Endothelial cell of umbilical vein (primary cell): ENCODE measurements around the gene VSTM2B. TPM values are rescaled to one million over a fixed set of nuclear protein-coding genes. Genes with fewer than 3 reads are reported as not detected.

Experiments used
- BruUV-seq: library from RNA; stranded (reverse); fragments of 400-500 nt; replicated peaks from 2 replicates; lab custom pipeline; 2021; lab: Mats Ljungman, UMichigan
- CTCF ChIA-PET: fragments of 300-600, 350-600 bp; sonication (Branson Sonifier 250); formaldehyde crosslinking; loops from one replicate; lab custom pipeline; 2021; ENCODE audit warnings: antibody characterized with exemption, inconsistent platforms; lab: Charles Lee
- POLR2A ChIA-PET: fragments of 300-600, 350-600 bp; sonication (Branson Sonifier 250); formaldehyde crosslinking; loops from one replicate; lab custom pipeline; 2021; ENCODE audit warnings: antibody characterized with exemption, inconsistent platforms; lab: Charles Lee
- DNase-seq: peaks from one replicate; pipeline ENCODE4 v3.0.0-alpha.2; 2011; ENCODE audit warnings: low read depth, low spot score
- FAIRE-seq: peaks from 2 replicates; lab custom pipeline; 2011; peaks lifted over from hg19 to GRCh38; lab: Jason Lieb, UNC
- H2AFZ ChIP-seq: 2 replicates; pipeline ENCODE4 v1.6.0; 2012; ENCODE audit warnings: low read depth, low read length, control low read depth, inconsistent platforms
- H3K27ac ChIP-seq: 2 replicates; pipeline ENCODE4 v1.5.1; 2011; ENCODE audit warnings: low read depth, mild to moderate bottlenecking, control low read depth, low read length, moderate library complexity; ENCODE audit not compliant: insufficient read depth
- H3K27me3 ChIP-seq, 2 experiments: 2 replicates each; pipeline versions ENCODE4 v1.6.0 to v1.6.1; 2011; ENCODE audit warnings: low read length in 2 of 2, mixed read lengths in 1 of 2; ENCODE audit not compliant: control insufficient read depth in 2 of 2, insufficient read depth in 2 of 2
- H3K36me3 ChIP-seq, 2 experiments: 2 replicates in 1 of 2; 3 replicates in 1 of 2; pipeline ENCODE4 v1.5.1; 2011; ENCODE audit warnings: low read length in 2 of 2, mild to moderate bottlenecking in 1 of 2, moderate library complexity in 1 of 2; ENCODE audit not compliant: control insufficient read depth in 2 of 2, insufficient read depth in 2 of 2; ENCODE audit errors: extremely low read depth in 1 of 2
- H3K4me1 ChIP-seq: 3 replicates; pipeline ENCODE4 v1.5.1; 2011; ENCODE audit warnings: mild to moderate bottlenecking, low read length; ENCODE audit not compliant: control insufficient read depth, insufficient read depth; ENCODE audit errors: extremely low read depth
- H3K4me2 ChIP-seq: 2 replicates; pipeline ENCODE4 v1.6.1; 2011; ENCODE audit warnings: low read length, control low read depth, mixed read lengths; ENCODE audit not compliant: insufficient read depth
- H3K4me3 ChIP-seq, 3 experiments: fragments of 200-600 bp in 1 of 3; sonication (generic), shearing (Covaris generic) in 1 of 3; replicated peaks in 1 of 3; 2 replicates each; pipeline ENCODE4 v1.5.1; 2011 to 2016; ENCODE audit warnings: control low read depth in 3 of 3, low read length in 3 of 3, mild to moderate bottlenecking in 2 of 3, inconsistent platforms in 1 of 3, low read depth in 1 of 3, moderate library complexity in 1 of 3; ENCODE audit not compliant: insufficient read depth in 1 of 3
- H3K79me2 ChIP-seq: 2 replicates; pipeline ENCODE4 v1.6.0; 2012; ENCODE audit warnings: low read length, inconsistent platforms; ENCODE audit not compliant: control insufficient read depth, insufficient read depth
- H3K9ac ChIP-seq: replicated peaks from 2 replicates; pipeline ENCODE3; 2011; ENCODE audit warnings: low read length, control low read depth; ENCODE audit not compliant: insufficient read depth; ENCODE audit errors: extremely low read depth
- H3K9me1 ChIP-seq: replicated peaks from 3 replicates; pipeline ENCODE4 v1.6.0; 2011; ENCODE audit warnings: mild to moderate bottlenecking, low read length; ENCODE audit not compliant: control insufficient read depth, insufficient read depth; ENCODE audit errors: extremely low read depth
- H3K9me3 ChIP-seq: replicated peaks from 2 replicates; pipeline ENCODE4 v1.5.1; 2012; ENCODE audit warnings: low read length, inconsistent platforms; ENCODE audit not compliant: control insufficient read depth, insufficient read depth
- H4K20me1 ChIP-seq: replicated peaks from 2 replicates; pipeline ENCODE3; 2011; ENCODE audit warnings: mild to moderate bottlenecking, low read length; ENCODE audit not compliant: control insufficient read depth, insufficient read depth; ENCODE audit errors: extremely low read depth
- CTCF ChIP-seq, 2 donors: IDR thresholded peaks; 1 replicate in 1 of 2; 2 replicates in 1 of 2; pipeline ENCODE4 v1.5.1; 2011; ENCODE audit warnings: low read length in 2 of 2, mild to moderate bottlenecking in 2 of 2, moderate library complexity in 2 of 2, control low read depth in 1 of 2, inconsistent platforms in 1 of 2, low read depth in 1 of 2; ENCODE audit not compliant: insufficient read depth in 1 of 2; ENCODE audit errors: extremely low read depth in 1 of 2
- EZH2 ChIP-seq: IDR thresholded peaks from 2 replicates; pipeline ENCODE4 v1.6.1; 2012; ENCODE audit warnings: borderline replicate concordance, low read depth, mild to moderate bottlenecking, moderate library complexity, low read length, inconsistent platforms; ENCODE audit not compliant: severe bottlenecking
- FOS ChIP-seq: IDR thresholded peaks from 2 replicates; pipeline ENCODE4 v1.6.1; 2011; ENCODE audit warnings: mild to moderate bottlenecking, low read length, moderate library complexity, borderline replicate concordance; ENCODE audit not compliant: insufficient read depth
- GATA2 ChIP-seq: IDR thresholded peaks from 2 replicates; pipeline ENCODE4 v1.7.0; 2011; ENCODE audit warnings: low read depth, mild to moderate bottlenecking, moderate library complexity, mixed read lengths, low read length; ENCODE audit not compliant: insufficient read length, insufficient read depth
- JUN ChIP-seq: IDR thresholded peaks from 2 replicates; pipeline ENCODE4 v1.6.1; 2011; ENCODE audit warnings: borderline replicate concordance, low read depth; ENCODE audit not compliant: insufficient read length, insufficient read depth
- MAX ChIP-seq: IDR thresholded peaks from 2 replicates; pipeline ENCODE4 v1.6.1; 2011; ENCODE audit not compliant: insufficient read depth, insufficient read length
- MYC ChIP-seq: IDR thresholded peaks from one replicate; pipeline ENCODE4 v1.6.1; 2011; ENCODE audit warnings: mild to moderate bottlenecking, low read depth, low read length
- POLR2A ChIP-seq: IDR thresholded peaks from 2 replicates; pipeline ENCODE4 v1.6.1; 2012; ENCODE audit warnings: low read depth, mild to moderate bottlenecking, control low read depth, low read length
- POLR2AphosphoS5 ChIP-seq: IDR thresholded peaks from 2 replicates; pipeline ENCODE4 v1.6.1; 2012; ENCODE audit warnings: low read depth, mild to moderate bottlenecking, control low read depth, low read length, moderate library complexity; ENCODE audit not compliant: insufficient read depth
- dilution Hi-C: fragments of 300-500 bp; cut with MboI; formaldehyde crosslinking; loops from one replicate; pipeline ENCODE4 v1.15.0; 2019; ENCODE audit warnings: low sequenced_read_pairs; ENCODE audit not compliant: extremely low pct_ligation_motif_present
- intact Hi-C: fragments of 100-400 bp; cut with micrococcal nuclease; formaldehyde crosslinking; loops from one replicate; pipeline ENCODE4 v1.10.0; 2022
- polyA plus RNA-seq, 4 experiments: library from polyadenylated mRNA; depleted of rRNA in 3 of 4; stranded (reverse) in 3 of 4; unstranded in 1 of 4; fragments of >200 nt; gene quantifications; 2 replicates each; pipeline versions ENCODE4 v1.2.1 to v1.2.3, GENCODE V29; 2011 to 2012; ENCODE audit warnings: missing spikeins in 1 of 4
- total RNA-seq: library from RNA; stranded (reverse); gene quantifications from 2 replicates; pipeline ENCODE4 v1.2.3, GENCODE V29; 2021

Gene VSTM2B
- total and polyA plus RNA-seq, 2 donors (not counting 3 experiments of a cell fraction or from before 2014, with no cell fraction given) = not detected

- Histone ChIP-seq H3K4me2 (no peak overlapping the region), H3K27me3 (no peaks in the 10 kb centered on the region), H3K9ac (no peak overlapping the region), H2AFZ (no peak overlapping the region), H3K36me3 (no peaks in the 10 kb centered on the region), H3K27ac (no peak overlapping the region), H3K4me1 (no peaks in the 10 kb centered on the region), H3K79me2 (no peaks in the 10 kb centered on the region), H4K20me1 (no peaks in the 10 kb centered on the region), H3K9me3 (peaks cover 1% of the 10 kb centered on the region), H3K4me3 (no peak overlapping the region), H3K9me1 (no peaks in the 10 kb centered on the region)
- intact Hi-C loops = no loop called here
- no peak for DNase-seq
- CTCF ChIA-PET = no interaction called here
- no peak for FAIRE-seq
- BruUV-seq = no TSS peak
- POLR2A ChIA-PET = no interaction called here
- dilution Hi-C loops = no loop called here
- TF ChIP-seq CTCF (IDR thresholded peaks at IDR 0.05; ENCODE audit: extremely low read depth in 1 of 2, insufficient read depth in 1 of 2, low read depth in 1 of 2, low read length in 2 of 2) (no peak), MAX (no peak)
These were observed 26.4 kb upstream of the VSTM2B start for GRCh38 chr19:29499261-29499920.

- Histone ChIP-seq H3K4me2 (no peak overlapping the region), H3K9me3 (peaks cover 1% of the 10 kb centered on the region), H3K4me1 (no peaks in the 10 kb centered on the region), H3K27ac (no peak overlapping the region), H3K4me3 (no peak overlapping the region), H3K79me2 (no peaks in the 10 kb centered on the region), H3K27me3 (no peaks in the 10 kb centered on the region), H4K20me1 (no peaks in the 10 kb centered on the region), H3K9me1 (no peaks in the 10 kb centered on the region), H3K9ac (no peak overlapping the region), H2AFZ (no peak overlapping the region), H3K36me3 (no peaks in the 10 kb centered on the region)
- ChIA-PET CTCF (no interaction called here), POLR2A (no interaction called here)
- dilution Hi-C loops = no loop called here
- intact Hi-C loops = no loop called here
- FAIRE-seq (no peak), DNase-seq (no peak)
- BruUV-seq = no TSS peak
- TF ChIP-seq POLR2A = no peak
- TF ChIP-seq FOS = no peak
- TF ChIP-seq EZH2 = no peak
- no peak for TF ChIP-seq MAX
- TF ChIP-seq CTCF (IDR thresholded peaks at IDR 0.05; ENCODE audit: extremely low read depth in 1 of 2, insufficient read depth in 1 of 2, low read depth in 1 of 2, low read length in 2 of 2) = no peak
- TF ChIP-seq POLR2AphosphoS5 = no peak
- no peak for TF ChIP-seq GATA2
- TF ChIP-seq MYC = no peak
- TF ChIP-seq JUN = no peak
These were observed 25.7 kb upstream of the VSTM2B start for GRCh38 chr19:29499921-29500590.
